ENCODE data around the gene FCN1. TPM values are rescaled to one million over a fixed set of nuclear protein-coding genes. Genes with fewer than 3 reads are reported as not detected.

Gene FCN1
- total RNA-seq, 1 experiment from 2014 or later: not detected

DNA sequence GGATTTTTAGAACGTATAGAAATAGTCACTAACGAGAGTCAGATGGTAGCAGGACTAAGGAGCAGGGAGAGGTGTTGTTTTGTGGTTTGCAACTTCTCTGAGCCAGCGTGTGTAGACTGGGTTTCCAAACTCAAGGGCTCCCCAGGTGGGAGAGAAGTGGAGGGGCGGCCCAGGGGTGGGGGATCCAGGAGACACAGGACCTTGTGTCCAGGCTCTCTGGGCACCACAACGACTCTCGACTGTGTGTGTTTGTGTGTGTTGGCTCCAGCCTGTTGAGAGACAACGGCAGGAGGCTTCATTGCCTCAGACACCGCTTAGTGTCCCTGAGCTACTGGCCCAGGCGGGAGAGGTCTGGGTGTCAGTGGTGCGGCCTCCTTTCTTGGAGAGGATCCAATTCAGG lies 934 bp upstream of the FCN1 start:
- Histone ChIP-seq H3K79me2 (ENCODE audit: low read length) (no peaks in the 10 kb centered on the region), H3K9me2 (replicated peaks; ENCODE audit: insufficient read depth, low read length) (no peaks in the 10 kb centered on the region)
- no peak for DNase-seq

DNA sequence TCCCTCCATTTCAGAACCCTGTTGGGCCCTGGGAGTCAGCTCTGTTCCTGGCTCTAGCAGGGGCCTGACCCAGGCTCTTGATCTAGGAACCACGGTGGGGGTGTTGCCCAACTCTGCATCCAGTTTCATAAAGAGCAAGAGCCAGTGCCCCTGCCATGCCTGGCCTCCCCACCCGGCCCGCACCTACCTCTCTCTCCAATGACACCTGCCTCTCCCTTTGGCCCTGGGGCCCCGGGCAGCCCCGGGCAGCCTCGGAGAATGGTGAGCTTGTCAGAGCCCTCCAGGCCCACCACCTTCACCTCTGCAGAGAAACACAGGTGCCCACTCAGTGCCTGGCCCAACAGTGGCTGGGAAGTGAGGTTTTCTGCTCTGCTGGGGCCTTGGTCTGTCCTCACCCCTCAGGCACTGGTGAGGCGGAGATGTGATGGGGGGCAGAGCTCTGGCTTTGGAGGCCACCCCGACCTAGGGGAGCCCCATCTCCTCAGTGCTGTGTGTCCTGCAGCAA lies 1.5 kb downstream of the FCN1 start:
- no peaks in the 10 kb centered on the region for H4K20me1 ChIP-seq (ENCODE audit: insufficient read depth, low read depth, low read length)
- no peaks in the 10 kb centered on the region for H3K36me3 ChIP-seq (ENCODE audit: insufficient read depth, low read length)
- H3K4me1 ChIP-seq (ENCODE audit: low read length): no peaks in the 10 kb centered on the region
- no peak overlapping the region for H3K4me2 ChIP-seq (ENCODE audit: low read depth, low read length, poor library complexity, severe bottlenecking)
- no peak overlapping the region for H2AFZ ChIP-seq (ENCODE audit: low read length)
- no peak overlapping the region for H3K27ac ChIP-seq (ENCODE audit: low read length)
- H3K9me2 ChIP-seq (replicated peaks; ENCODE audit: insufficient read depth, low read length): no peaks in the 10 kb centered on the region
- no peak overlapping the region for H3K9ac ChIP-seq (ENCODE audit: low read length)
- no peak overlapping the region for H3K4me3 ChIP-seq (ENCODE audit: low read length)
- DNase-seq: no peak
- no peaks in the 10 kb centered on the region for H3K79me2 ChIP-seq (ENCODE audit: low read length)
- no peaks in the 10 kb centered on the region for H3K9me3 ChIP-seq (ENCODE audit: low read length)
- no peaks in the 10 kb centered on the region for H3K27me3 ChIP-seq (ENCODE audit: low read length)

More for the DNA sequence above, 934 bp upstream of the FCN1 start:
- Histone ChIP-seq H3K27ac (ENCODE audit: low read length) (no peak overlapping the region), H3K4me2 (ENCODE audit: low read depth, low read length, poor library complexity, severe bottlenecking) (no peak overlapping the region), H3K36me3 (ENCODE audit: insufficient read depth, low read length) (no peaks in the 10 kb centered on the region), H3K9me3 (ENCODE audit: low read length) (no peaks in the 10 kb centered on the region), H3K9ac (ENCODE audit: low read length) (no peak overlapping the region), H2AFZ (ENCODE audit: low read length) (no peak overlapping the region), H4K20me1 (ENCODE audit: insufficient read depth, low read depth, low read length) (no peaks in the 10 kb centered on the region), H3K4me3 (ENCODE audit: low read length) (no peak overlapping the region), H3K27me3 (ENCODE audit: low read length) (no peaks in the 10 kb centered on the region), H3K4me1 (ENCODE audit: low read length) (no peaks in the 10 kb centered on the region)

DNA sequence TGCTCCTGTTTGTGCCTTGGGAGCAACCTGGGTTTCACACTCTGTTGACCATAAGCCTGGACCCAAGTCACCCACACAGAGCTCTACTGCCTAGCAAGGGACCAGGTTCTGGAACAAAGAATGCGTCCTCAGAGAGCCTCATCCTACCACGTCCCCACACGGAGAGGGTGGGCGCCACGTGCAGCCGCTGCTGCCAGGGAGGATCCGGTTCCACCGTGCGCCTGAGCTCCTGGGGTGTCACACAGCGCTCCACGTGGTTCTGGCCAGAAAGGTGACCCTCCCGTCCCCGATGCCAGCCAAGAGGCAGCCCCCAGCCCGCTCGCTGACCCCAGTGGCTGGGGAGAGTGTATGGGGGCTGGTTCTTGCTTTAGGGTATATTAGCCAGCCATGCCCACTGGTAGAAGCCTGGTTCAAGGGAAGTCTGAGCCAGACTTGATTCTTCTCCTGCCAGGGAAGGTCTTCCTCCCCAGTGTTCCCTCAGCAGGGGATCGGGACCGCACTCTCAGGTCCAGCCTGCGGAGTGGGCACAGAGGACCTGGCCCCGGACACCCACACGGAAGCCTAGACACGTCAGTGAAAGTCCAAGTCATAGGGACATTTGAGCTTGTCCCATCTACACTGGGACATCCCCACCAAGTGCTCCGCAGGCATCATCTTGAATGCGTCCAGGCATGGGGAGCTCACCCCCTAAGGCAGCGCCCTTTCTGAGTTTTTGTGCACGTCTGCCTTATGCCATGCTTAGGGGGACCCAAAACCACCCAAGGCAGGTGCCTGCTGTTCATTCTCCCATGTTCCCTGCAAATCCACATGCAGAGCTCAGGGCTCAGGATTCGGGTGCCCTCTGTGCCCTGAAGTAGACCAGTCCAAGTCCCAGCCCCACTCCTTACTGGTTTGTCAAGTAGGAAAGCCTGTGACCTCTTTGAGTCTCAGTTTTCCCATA lies 2.4 kb downstream of the FCN1 start:
- no peaks in the 10 kb centered on the region for H3K79me2 ChIP-seq (ENCODE audit: low read length)

DNA sequence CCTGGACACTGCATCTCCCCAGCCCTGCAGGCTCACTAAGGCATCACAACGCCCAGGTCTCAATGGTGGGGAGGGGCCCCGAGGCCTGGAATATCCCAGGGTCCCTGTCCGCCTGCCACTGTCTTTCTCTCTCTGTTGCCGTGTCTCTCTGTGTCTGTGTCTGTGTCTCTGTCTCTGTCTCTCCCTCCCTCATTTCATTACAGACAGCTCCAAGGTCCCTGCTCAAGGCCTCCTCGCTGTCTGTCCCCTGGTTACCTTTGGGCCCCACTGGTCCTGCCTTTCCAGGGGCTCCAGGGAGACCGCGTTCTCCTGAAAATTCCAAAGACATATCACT lies 3.2 kb downstream of the FCN1 start:
- Histone ChIP-seq H3K4me3 (ENCODE audit: low read length) (no peak overlapping the region), H3K36me3 (ENCODE audit: insufficient read depth, low read length) (no peaks in the 10 kb centered on the region), H3K27me3 (ENCODE audit: low read length) (no peaks in the 10 kb centered on the region), H3K27ac (ENCODE audit: low read length) (no peak overlapping the region), H3K9me3 (ENCODE audit: low read length) (no peaks in the 10 kb centered on the region), H3K4me2 (ENCODE audit: low read depth, low read length, poor library complexity, severe bottlenecking) (no peak overlapping the region), H3K79me2 (ENCODE audit: low read length) (no peaks in the 10 kb centered on the region), H3K9ac (ENCODE audit: low read length) (no peak overlapping the region), H3K4me1 (ENCODE audit: low read length) (no peaks in the 10 kb centered on the region), H4K20me1 (ENCODE audit: insufficient read depth, low read depth, low read length) (no peaks in the 10 kb centered on the region), H2AFZ (ENCODE audit: low read length) (no peak overlapping the region), H3K9me2 (replicated peaks; ENCODE audit: insufficient read depth, low read length) (no peaks in the 10 kb centered on the region)
- DNase-seq: no peak

More for the DNA sequence above, 2.4 kb downstream of the FCN1 start:
- Histone ChIP-seq H3K9ac (ENCODE audit: low read length) (no peak overlapping the region), H3K9me2 (replicated peaks; ENCODE audit: insufficient read depth, low read length) (no peaks in the 10 kb centered on the region), H3K9me3 (ENCODE audit: low read length) (no peaks in the 10 kb centered on the region), H3K4me1 (ENCODE audit: low read length) (no peaks in the 10 kb centered on the region), H3K27ac (ENCODE audit: low read length) (no peak overlapping the region), H3K4me3 (ENCODE audit: low read length) (no peak overlapping the region), H3K27me3 (ENCODE audit: low read length) (no peaks in the 10 kb centered on the region), H2AFZ (ENCODE audit: low read length) (no peak overlapping the region), H4K20me1 (ENCODE audit: insufficient read depth, low read depth, low read length) (no peaks in the 10 kb centered on the region), H3K36me3 (ENCODE audit: insufficient read depth, low read length) (no peaks in the 10 kb centered on the region), H3K4me2 (ENCODE audit: low read depth, low read length, poor library complexity, severe bottlenecking) (no peak overlapping the region)
- no peak for DNase-seq

DNA sequence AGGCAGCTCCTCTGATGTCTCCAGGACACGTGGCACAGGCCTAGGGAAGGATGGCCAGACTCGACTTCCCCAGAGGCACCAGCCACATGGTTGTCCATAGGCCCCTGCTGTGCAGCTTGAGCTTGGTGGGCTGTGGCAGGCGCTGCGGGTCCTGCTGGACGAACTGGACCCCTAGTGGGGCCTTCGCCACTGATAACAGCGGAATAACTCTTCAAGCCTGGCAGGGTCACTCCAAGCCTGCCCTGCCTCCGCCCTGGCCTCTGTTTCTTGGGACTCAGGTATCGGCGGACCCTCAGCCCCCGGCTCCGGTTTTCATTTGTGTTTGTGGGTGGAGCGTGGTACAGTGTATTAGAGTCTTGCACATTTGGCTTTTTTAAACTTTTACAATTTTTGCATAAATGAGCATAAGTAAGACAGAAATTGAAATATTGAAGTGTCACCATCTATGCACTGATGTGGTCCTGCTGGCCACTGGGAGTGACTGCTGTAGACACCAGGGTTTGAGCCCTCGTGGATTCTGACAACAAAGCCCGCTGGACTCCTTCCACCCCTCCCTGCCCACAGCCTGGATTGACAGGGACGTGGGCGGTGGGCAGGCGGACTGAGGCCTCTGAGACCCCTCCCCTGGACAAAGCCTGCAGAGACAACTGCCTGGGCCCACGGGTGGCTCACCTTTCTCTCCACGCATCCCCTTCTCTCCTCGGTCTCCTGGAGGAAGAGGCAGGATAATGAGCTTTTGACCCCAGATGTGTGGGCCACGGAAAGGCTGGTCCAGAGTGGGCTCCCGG lies 3.8 kb downstream of the FCN1 start:
- Histone ChIP-seq H4K20me1 (ENCODE audit: insufficient read depth, low read depth, low read length) (no peaks in the 10 kb centered on the region), H3K36me3 (ENCODE audit: insufficient read depth, low read length) (no peaks in the 10 kb centered on the region), H3K27ac (ENCODE audit: low read length) (no peak overlapping the region), H2AFZ (ENCODE audit: low read length) (no peak overlapping the region), H3K4me2 (ENCODE audit: low read depth, low read length, poor library complexity, severe bottlenecking) (no peak overlapping the region), H3K9me2 (replicated peaks; ENCODE audit: insufficient read depth, low read length) (no peaks in the 10 kb centered on the region), H3K79me2 (ENCODE audit: low read length) (no peaks in the 10 kb centered on the region), H3K9ac (ENCODE audit: low read length) (no peak overlapping the region), H3K27me3 (ENCODE audit: low read length) (no peaks in the 10 kb centered on the region), H3K4me1 (ENCODE audit: low read length) (no peaks in the 10 kb centered on the region), H3K4me3 (ENCODE audit: low read length) (no peak overlapping the region), H3K9me3 (ENCODE audit: low read length) (no peaks in the 10 kb centered on the region)
- no peak for DNase-seq

DNA sequence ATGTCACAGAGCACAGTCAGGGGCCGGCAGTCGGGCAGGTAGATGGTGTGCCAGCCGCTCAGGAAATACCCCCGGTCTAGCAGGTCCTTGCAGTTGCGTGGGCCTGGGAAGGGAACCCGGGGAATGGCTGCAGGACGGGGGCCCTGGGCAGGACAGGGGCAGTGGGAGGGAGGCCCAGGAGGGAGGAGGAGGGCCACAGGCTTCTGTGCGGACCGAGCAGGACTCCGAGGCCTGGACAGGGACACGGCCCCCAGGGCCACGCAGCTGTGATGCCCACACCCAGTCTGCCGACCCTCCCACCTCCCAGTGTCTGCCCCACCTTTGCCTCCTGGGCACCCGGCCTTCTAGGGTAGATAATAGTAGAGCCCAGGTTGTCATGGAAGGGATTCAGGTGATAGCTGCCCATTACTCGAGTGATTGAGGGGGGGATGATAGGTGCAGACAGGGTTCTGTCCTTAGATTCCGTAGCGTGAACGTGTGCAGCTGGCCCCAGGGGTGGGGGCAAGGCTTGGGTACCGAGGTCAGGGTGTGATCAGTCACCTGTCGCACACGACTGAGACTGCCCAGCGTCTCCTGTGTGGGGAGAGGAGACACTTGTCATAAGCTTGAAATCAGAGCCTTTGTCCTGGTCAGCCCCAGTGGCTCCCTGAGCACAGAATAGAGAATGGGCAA lies 4.5 kb downstream of the FCN1 start:
- H3K9me3 ChIP-seq (ENCODE audit: low read length): no peaks in the 10 kb centered on the region
- H2AFZ ChIP-seq (ENCODE audit: low read length): no peak overlapping the region
- H3K79me2 ChIP-seq (ENCODE audit: low read length): no peaks in the 10 kb centered on the region
- no peak overlapping the region for H3K27ac ChIP-seq (ENCODE audit: low read length)
- H4K20me1 ChIP-seq (ENCODE audit: insufficient read depth, low read depth, low read length): no peaks in the 10 kb centered on the region
- H3K9ac ChIP-seq (ENCODE audit: low read length): no peak overlapping the region
- H3K4me3 ChIP-seq (ENCODE audit: low read length): no peak overlapping the region
- no peaks in the 10 kb centered on the region; the same call in 1 of the 2 replicates for H3K4me1 ChIP-seq (ENCODE audit: low read length)
- H3K4me2 ChIP-seq (ENCODE audit: low read depth, low read length, poor library complexity, severe bottlenecking): no peak overlapping the region
- no peaks in the 10 kb centered on the region for H3K9me2 ChIP-seq (replicated peaks; ENCODE audit: insufficient read depth, low read length)
- no peaks in the 10 kb centered on the region for H3K27me3 ChIP-seq (ENCODE audit: low read length)
- no peak for DNase-seq
- no peaks in the 10 kb centered on the region for H3K36me3 ChIP-seq (ENCODE audit: insufficient read depth, low read length)

DNA sequence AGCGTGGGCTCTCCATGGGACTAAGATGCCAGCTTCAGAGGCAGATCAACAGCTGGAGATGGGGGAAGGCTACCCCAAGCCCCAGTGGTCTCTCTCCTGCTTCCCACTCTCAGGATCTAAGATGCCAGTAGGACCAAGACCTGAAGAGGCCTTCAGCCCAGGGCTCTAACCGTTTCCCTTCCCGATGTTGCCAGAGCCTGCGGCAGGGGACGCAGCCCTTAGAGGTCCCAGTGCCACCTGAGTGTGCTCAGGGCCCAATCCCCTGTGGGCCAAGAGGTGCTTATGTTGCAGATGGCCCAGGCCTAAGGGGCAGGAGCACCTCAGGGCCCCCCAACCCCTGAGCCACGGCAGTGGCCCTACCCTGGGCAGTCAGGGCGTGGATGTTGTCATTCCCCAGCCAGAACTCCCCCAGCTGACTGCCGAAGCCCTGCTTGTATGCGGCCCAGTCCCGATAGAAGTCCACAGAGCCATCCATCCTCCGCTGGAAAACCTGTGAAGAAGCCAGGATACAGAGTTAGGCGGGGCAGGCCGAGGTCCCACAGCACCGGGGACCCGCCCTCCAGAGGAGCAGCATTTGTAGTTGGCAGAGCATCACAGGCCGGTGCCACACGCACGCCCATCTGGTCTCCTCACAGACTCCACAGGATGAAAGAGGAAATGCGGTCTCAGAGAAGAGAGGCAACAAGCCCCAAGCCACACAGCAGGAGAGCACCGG lies 5.4 kb downstream of the FCN1 start:
- H3K9me2 ChIP-seq (replicated peaks; ENCODE audit: insufficient read depth, low read length): no peaks in the 10 kb centered on the region
- DNase-seq: no peak
- H3K4me2 ChIP-seq (ENCODE audit: low read depth, low read length, poor library complexity, severe bottlenecking): no peak overlapping the region
- no peaks in the 10 kb centered on the region for H3K9me3 ChIP-seq (ENCODE audit: low read length)
- no peaks in the 10 kb centered on the region for H3K27me3 ChIP-seq (ENCODE audit: low read length)
- no peak overlapping the region for H2AFZ ChIP-seq (ENCODE audit: low read length)
- H3K36me3 ChIP-seq (ENCODE audit: insufficient read depth, low read length): no peaks in the 10 kb centered on the region
- H3K27ac ChIP-seq (ENCODE audit: low read length): no peak overlapping the region
- no peaks in the 10 kb centered on the region; the same call in 1 of the 2 replicates for H3K4me1 ChIP-seq (ENCODE audit: low read length)
- no peaks in the 10 kb centered on the region for H3K79me2 ChIP-seq (ENCODE audit: low read length)
- no peak overlapping the region for H3K4me3 ChIP-seq (ENCODE audit: low read length)
- no peaks in the 10 kb centered on the region for H4K20me1 ChIP-seq (ENCODE audit: insufficient read depth, low read depth, low read length)
- H3K9ac ChIP-seq (ENCODE audit: low read length): no peak overlapping the region

Measured in Karpas-422 (cell line).